Measurements from ENCODE around the gene TMEM252. TPM values are rescaled to one million over a fixed set of nuclear protein-coding genes. Genes with fewer than 3 reads are reported as not detected.

Gene TMEM252
- total RNA-seq, 1 donor from 2014 or later = not detected

GRCh38 chr9:68515326-68516017, 25.2 kb downstream of the TMEM252 start:
- Histone ChIP-seq H3K4me3 (ENCODE audit: low read length in 3 of 3) (peak overlapping the region in 1 of 3 donors; percentile 2), H3K9me3 (ENCODE audit: control insufficient read depth in 3 of 3, low read length in 3 of 3) (peaks cover 0 to 5% (median 0%) of the 10 kb centered on the region in 3 donors), H3K4me1 (ENCODE audit: control insufficient read depth in 3 of 3, insufficient read depth in 3 of 3, low read length in 3 of 3) (peaks cover 0 to 11% (median 10%) of the 10 kb centered on the region in 3 donors), H3K36me3 (ENCODE audit: control insufficient read depth in 3 of 3, insufficient read depth in 3 of 3, low read length in 3 of 3) (no peaks in the 10 kb centered on the region), H3K9ac (ENCODE audit: low read depth in 1 of 3, low read length in 3 of 3) (no peak overlapping the region), H3K27me3 (ENCODE audit: control insufficient read depth in 3 of 3, insufficient read depth in 3 of 3, low read length in 3 of 3) (no peaks in the 10 kb centered on the region), H3K27ac (ENCODE audit: low read depth, low read length) (peak overlapping the region; percentile 54)

GRCh38 chr9:68513981-68514380, 26.7 kb downstream of the TMEM252 start:
- Histone ChIP-seq H3K9me3 (ENCODE audit: control insufficient read depth in 3 of 3, low read length in 3 of 3) (peaks cover 0 to 5% (median 0%) of the 10 kb centered on the region in 3 donors), H3K27me3 (ENCODE audit: control insufficient read depth in 3 of 3, insufficient read depth in 3 of 3, low read length in 3 of 3) (no peaks in the 10 kb centered on the region), H3K4me3 (ENCODE audit: low read length in 3 of 3) (no peak overlapping the region), H3K4me1 (ENCODE audit: control insufficient read depth in 3 of 3, insufficient read depth in 3 of 3, low read length in 3 of 3) (peaks cover 0 to 12% (median 10%) of the 10 kb centered on the region in 3 donors), H3K36me3 (ENCODE audit: control insufficient read depth in 3 of 3, insufficient read depth in 3 of 3, low read length in 3 of 3) (peaks cover 0 to 3% (median 0%) of the 10 kb centered on the region in 3 donors), H3K27ac (ENCODE audit: low read depth, low read length) (no peak overlapping the region), H3K9ac (ENCODE audit: low read depth in 1 of 3, low read length in 3 of 3) (no peak overlapping the region)

GRCh38 chr9:68513385-68513784, 27.3 kb downstream of the TMEM252 start:
- peaks cover 0 to 5% (median 0%) of the 10 kb centered on the region in 3 donors for H3K9me3 ChIP-seq (ENCODE audit: control insufficient read depth in 3 of 3, low read length in 3 of 3)
- peaks cover 0 to 17% (median 10%) of the 10 kb centered on the region in 3 donors for H3K4me1 ChIP-seq (ENCODE audit: control insufficient read depth in 3 of 3, insufficient read depth in 3 of 3, low read length in 3 of 3)
- no peak overlapping the region for H3K9ac ChIP-seq (ENCODE audit: low read depth in 1 of 3, low read length in 3 of 3)
- no peaks in the 10 kb centered on the region for H3K27me3 ChIP-seq (ENCODE audit: control insufficient read depth in 3 of 3, insufficient read depth in 3 of 3, low read length in 3 of 3)
- H3K27ac ChIP-seq (ENCODE audit: low read depth, low read length) = no peak overlapping the region
- H3K4me3 ChIP-seq (ENCODE audit: low read length in 3 of 3) = no peak overlapping the region
- H3K36me3 ChIP-seq (ENCODE audit: control insufficient read depth in 3 of 3, insufficient read depth in 3 of 3, low read length in 3 of 3) = peaks cover 0 to 6% (median 0%) of the 10 kb centered on the region in 3 donors

GRCh38 chr9:68509689-68510088, 31.0 kb downstream of the TMEM252 start:
- H3K4me1 ChIP-seq (ENCODE audit: control insufficient read depth in 3 of 3, insufficient read depth in 3 of 3, low read length in 3 of 3) = peaks cover 0 to 6% (median 3%) of the 10 kb centered on the region in 3 donors
- H3K27ac ChIP-seq (ENCODE audit: low read depth, low read length) = no peak overlapping the region
- H3K4me3 ChIP-seq (ENCODE audit: low read length in 3 of 3) = no peak overlapping the region
- H3K9me3 ChIP-seq (ENCODE audit: control insufficient read depth in 3 of 3, low read length in 3 of 3) = no peaks in the 10 kb centered on the region
- no peak overlapping the region for H3K9ac ChIP-seq (ENCODE audit: low read depth in 1 of 3, low read length in 3 of 3)
- no peaks in the 10 kb centered on the region for H3K27me3 ChIP-seq (ENCODE audit: control insufficient read depth in 3 of 3, insufficient read depth in 3 of 3, low read length in 3 of 3)
- H3K36me3 ChIP-seq (ENCODE audit: control insufficient read depth in 3 of 3, insufficient read depth in 3 of 3, low read length in 3 of 3) = peaks cover 0 to 6% (median 0%) of the 10 kb centered on the region in 3 donors

- Histone ChIP-seq H3K27ac (ENCODE audit: low read depth, low read length) (no peak overlapping the region), H3K27me3 (ENCODE audit: control insufficient read depth in 3 of 3, insufficient read depth in 3 of 3, low read length in 3 of 3) (no peaks in the 10 kb centered on the region), H3K4me3 (ENCODE audit: low read length in 3 of 3) (no peak overlapping the region), H3K36me3 (ENCODE audit: control insufficient read depth in 3 of 3, insufficient read depth in 3 of 3, low read length in 3 of 3) (peaks cover 0 to 6% (median 0%) of the 10 kb centered on the region in 3 donors), H3K9me3 (ENCODE audit: control insufficient read depth in 3 of 3, low read length in 3 of 3) (no peaks in the 10 kb centered on the region), H3K4me1 (ENCODE audit: control insufficient read depth in 3 of 3, insufficient read depth in 3 of 3, low read length in 3 of 3) (peaks cover 0 to 6% (median 0%) of the 10 kb centered on the region in 3 donors), H3K9ac (ENCODE audit: low read depth in 1 of 3, low read length in 3 of 3) (no peak overlapping the region)
These were observed 32.1 kb downstream of the TMEM252 start for GRCh38 chr9:68508547-68508946.

- H3K4me3 ChIP-seq (ENCODE audit: low read length in 3 of 3) = no peak overlapping the region
- peaks cover 0 to 6% (median 0%) of the 10 kb centered on the region in 3 donors for H3K4me1 ChIP-seq (ENCODE audit: control insufficient read depth in 3 of 3, insufficient read depth in 3 of 3, low read length in 3 of 3)
- H3K27me3 ChIP-seq (ENCODE audit: control insufficient read depth in 3 of 3, insufficient read depth in 3 of 3, low read length in 3 of 3) = no peaks in the 10 kb centered on the region
- H3K9me3 ChIP-seq (ENCODE audit: control insufficient read depth in 3 of 3, low read length in 3 of 3) = no peaks in the 10 kb centered on the region
- H3K9ac ChIP-seq (ENCODE audit: low read depth in 1 of 3, low read length in 3 of 3) = no peak overlapping the region
- no peak overlapping the region for H3K27ac ChIP-seq (ENCODE audit: low read depth, low read length)
- peaks cover 0 to 6% (median 0%) of the 10 kb centered on the region in 3 donors for H3K36me3 ChIP-seq (ENCODE audit: control insufficient read depth in 3 of 3, insufficient read depth in 3 of 3, low read length in 3 of 3)
These were observed 32.9 kb downstream of the TMEM252 start for GRCh38 chr9:68507806-68508145.

- Histone ChIP-seq H3K27ac (ENCODE audit: low read depth, low read length) (no peak overlapping the region), H3K27me3 (ENCODE audit: control insufficient read depth in 3 of 3, insufficient read depth in 3 of 3, low read length in 3 of 3) (no peaks in the 10 kb centered on the region), H3K4me3 (ENCODE audit: low read length in 3 of 3) (no peak overlapping the region)
These were observed 33.4 kb downstream of the TMEM252 start for GRCh38 chr9:68507130-68507805.

GRCh38 chr9:68506551-68506950, 34.1 kb downstream of the TMEM252 start:
- Histone ChIP-seq H3K4me3 (ENCODE audit: low read length in 3 of 3) (no peak overlapping the region), H3K4me1 (ENCODE audit: control insufficient read depth in 3 of 3, insufficient read depth in 3 of 3, low read length in 3 of 3) (peaks cover 1 to 10% (median 7%) of the 10 kb centered on the region in 3 donors), H3K27me3 (ENCODE audit: control insufficient read depth in 3 of 3, insufficient read depth in 3 of 3, low read length in 3 of 3) (no peaks in the 10 kb centered on the region), H3K9ac (ENCODE audit: low read depth in 1 of 3, low read length in 3 of 3) (no peak overlapping the region), H3K9me3 (ENCODE audit: control insufficient read depth in 3 of 3, low read length in 3 of 3) (no peaks in the 10 kb centered on the region), H3K36me3 (ENCODE audit: control insufficient read depth in 3 of 3, insufficient read depth in 3 of 3, low read length in 3 of 3) (peaks cover 0 to 6% (median 0%) of the 10 kb centered on the region in 3 donors), H3K27ac (ENCODE audit: low read depth, low read length) (no peak overlapping the region)

More at GRCh38 chr9:68507130-68507805, 33.4 kb downstream of the TMEM252 start:
- peaks cover 0 to 6% (median 0%) of the 10 kb centered on the region in 3 donors for H3K36me3 ChIP-seq (ENCODE audit: control insufficient read depth in 3 of 3, insufficient read depth in 3 of 3, low read length in 3 of 3)
- no peaks in the 10 kb centered on the region for H3K9me3 ChIP-seq (ENCODE audit: control insufficient read depth in 3 of 3, low read length in 3 of 3)
- no peak overlapping the region for H3K9ac ChIP-seq (ENCODE audit: low read depth in 1 of 3, low read length in 3 of 3)
- peaks cover 0 to 6% (median 3%) of the 10 kb centered on the region in 3 donors for H3K4me1 ChIP-seq (ENCODE audit: control insufficient read depth in 3 of 3, insufficient read depth in 3 of 3, low read length in 3 of 3)

GRCh38 chr9:68505681-68506409, 34.8 kb downstream of the TMEM252 start:
- Histone ChIP-seq H3K4me1 (ENCODE audit: control insufficient read depth in 3 of 3, insufficient read depth in 3 of 3, low read length in 3 of 3) (peaks cover 7 to 16% (median 15%) of the 10 kb centered on the region in 3 donors), H3K36me3 (ENCODE audit: control insufficient read depth in 3 of 3, insufficient read depth in 3 of 3, low read length in 3 of 3) (peaks cover 0 to 6% (median under 1%) of the 10 kb centered on the region in 3 donors), H3K27ac (ENCODE audit: low read depth, low read length) (peak overlapping the region; percentile 0), H3K9me3 (ENCODE audit: control insufficient read depth in 3 of 3, low read length in 3 of 3) (no peaks in the 10 kb centered on the region), H3K27me3 (ENCODE audit: control insufficient read depth in 3 of 3, insufficient read depth in 3 of 3, low read length in 3 of 3) (no peaks in the 10 kb centered on the region), H3K4me3 (ENCODE audit: low read length in 3 of 3) (no peak overlapping the region), H3K9ac (ENCODE audit: low read depth in 1 of 3, low read length in 3 of 3) (no peak overlapping the region)

Data from skeletal muscle tissue (tissue), 4 donors.